Measurements from ENCODE around the gene ERI3. TPM values are rescaled to one million over a fixed set of nuclear protein-coding genes. Genes with fewer than 3 reads are reported as not detected.

ERI3 gene
- total RNA-seq, 1 donor from 2014 or later, result 70.7 TPM

DNA sequence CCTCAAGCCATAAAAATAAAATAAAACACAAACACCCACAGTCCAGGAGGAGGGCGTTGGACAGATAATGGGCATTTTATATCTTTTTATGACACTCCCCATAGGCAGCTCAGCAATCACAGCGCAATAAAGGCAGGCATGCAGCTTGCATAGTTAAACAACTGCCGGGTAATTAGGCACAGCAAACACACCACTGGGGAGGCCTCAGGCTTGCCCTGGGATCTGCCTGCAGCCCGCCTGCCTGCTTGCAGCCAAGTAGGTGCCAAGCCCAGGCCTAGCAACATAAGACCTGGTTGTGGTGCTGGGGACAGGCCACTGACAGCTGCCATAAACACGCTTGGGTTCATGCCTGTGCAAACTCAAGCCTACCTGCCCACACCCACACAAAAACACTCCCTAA, 87.6 kb downstream of the ERI3 start:
- Mint-ChIP-seq H3K4me3 (no peak overlapping the region), H3K9me3 (no peaks in the 10 kb centered on the region), H3K36me3 (no peaks in the 10 kb centered on the region), H3K4me1 (no peaks in the 10 kb centered on the region), H3K27me3 (ENCODE audit: low read depth) (no peaks in the 10 kb centered on the region), H3K27ac (no peak overlapping the region)
- no peak for DNase-seq (ENCODE audit: low spot score in 2 of 2, unreplicated experiment in 2 of 2)
- TF ChIP-seq, protein P1, sequence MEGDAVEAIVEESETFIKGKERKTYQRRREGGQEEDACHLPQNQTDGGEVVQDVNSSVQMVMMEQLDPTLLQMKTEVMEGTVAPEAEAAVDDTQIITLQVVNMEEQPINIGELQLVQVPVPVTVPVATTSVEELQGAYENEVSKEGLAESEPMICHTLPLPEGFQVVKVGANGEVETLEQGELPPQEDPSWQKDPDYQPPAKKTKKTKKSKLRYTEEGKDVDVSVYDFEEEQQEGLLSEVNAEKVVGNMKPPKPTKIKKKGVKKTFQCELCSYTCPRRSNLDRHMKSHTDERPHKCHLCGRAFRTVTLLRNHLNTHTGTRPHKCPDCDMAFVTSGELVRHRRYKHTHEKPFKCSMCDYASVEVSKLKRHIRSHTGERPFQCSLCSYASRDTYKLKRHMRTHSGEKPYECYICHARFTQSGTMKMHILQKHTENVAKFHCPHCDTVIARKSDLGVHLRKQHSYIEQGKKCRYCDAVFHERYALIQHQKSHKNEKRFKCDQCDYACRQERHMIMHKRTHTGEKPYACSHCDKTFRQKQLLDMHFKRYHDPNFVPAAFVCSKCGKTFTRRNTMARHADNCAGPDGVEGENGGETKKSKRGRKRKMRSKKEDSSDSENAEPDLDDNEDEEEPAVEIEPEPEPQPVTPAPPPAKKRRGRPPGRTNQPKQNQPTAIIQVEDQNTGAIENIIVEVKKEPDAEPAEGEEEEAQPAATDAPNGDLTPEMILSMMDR (IDR thresholded peaks at IDR 0.05; ENCODE audit: unreplicated experiment), result no peak

DNA sequence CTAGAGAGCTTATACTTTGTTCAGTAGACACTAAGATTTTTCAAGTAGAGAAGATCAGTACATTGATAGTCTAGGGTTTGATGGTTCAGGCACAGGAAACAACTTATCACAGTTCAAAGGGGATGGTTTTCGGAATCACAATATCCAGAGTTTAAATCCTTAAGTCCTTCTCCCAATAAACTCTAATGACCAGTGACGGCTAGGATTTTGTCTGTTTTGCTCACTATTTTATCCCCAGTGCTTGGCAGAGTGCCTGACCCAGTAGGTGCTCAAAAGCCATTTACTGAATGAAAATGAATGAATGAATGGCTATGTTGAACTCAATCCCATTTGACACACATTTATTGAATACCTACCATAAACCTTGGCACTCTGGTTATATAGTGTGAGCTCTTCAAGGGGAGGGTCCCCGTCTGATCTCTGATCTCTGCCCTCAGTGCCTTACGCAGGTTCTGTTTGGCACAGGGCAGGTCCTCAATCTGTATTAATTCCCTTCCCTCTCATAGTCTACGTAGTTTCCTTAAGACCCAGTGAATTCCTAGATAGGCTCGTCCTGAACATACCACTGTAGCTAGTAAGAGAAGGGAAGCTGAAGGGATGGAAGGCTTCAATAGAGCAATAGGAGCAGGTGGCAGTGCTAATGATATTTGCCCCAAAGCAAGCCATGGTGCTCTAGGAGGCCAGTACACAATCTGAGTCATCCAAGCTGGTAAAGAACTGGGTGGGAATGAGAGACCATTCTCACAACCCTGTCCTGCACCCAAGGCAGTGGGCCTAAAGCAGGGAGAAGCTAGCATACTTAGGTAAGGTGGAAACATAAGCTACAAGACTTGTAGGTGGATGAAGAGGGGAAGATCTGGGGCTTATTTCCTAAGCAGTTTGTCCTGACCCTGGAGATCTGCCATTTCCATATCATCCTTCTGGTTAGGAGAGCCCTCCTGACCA, 88.4 kb downstream of the ERI3 start:
- no peak overlapping the region for H3K4me3 Mint-ChIP-seq
- peaks cover 2% of the 10 kb centered on the region for H3K36me3 Mint-ChIP-seq
- H3K4me1 Mint-ChIP-seq, result no peaks in the 10 kb centered on the region
- H3K9me3 Mint-ChIP-seq, result no peaks in the 10 kb centered on the region
- no peaks in the 10 kb centered on the region for H3K27me3 Mint-ChIP-seq (ENCODE audit: low read depth)
- DNase-seq (ENCODE audit: low spot score in 2 of 2, unreplicated experiment in 2 of 2), result no peak
- H3K27ac Mint-ChIP-seq, result no peak overlapping the region
- TF ChIP-seq, protein P1 (IDR thresholded peaks at IDR 0.05; ENCODE audit: unreplicated experiment), result no peak

DNA sequence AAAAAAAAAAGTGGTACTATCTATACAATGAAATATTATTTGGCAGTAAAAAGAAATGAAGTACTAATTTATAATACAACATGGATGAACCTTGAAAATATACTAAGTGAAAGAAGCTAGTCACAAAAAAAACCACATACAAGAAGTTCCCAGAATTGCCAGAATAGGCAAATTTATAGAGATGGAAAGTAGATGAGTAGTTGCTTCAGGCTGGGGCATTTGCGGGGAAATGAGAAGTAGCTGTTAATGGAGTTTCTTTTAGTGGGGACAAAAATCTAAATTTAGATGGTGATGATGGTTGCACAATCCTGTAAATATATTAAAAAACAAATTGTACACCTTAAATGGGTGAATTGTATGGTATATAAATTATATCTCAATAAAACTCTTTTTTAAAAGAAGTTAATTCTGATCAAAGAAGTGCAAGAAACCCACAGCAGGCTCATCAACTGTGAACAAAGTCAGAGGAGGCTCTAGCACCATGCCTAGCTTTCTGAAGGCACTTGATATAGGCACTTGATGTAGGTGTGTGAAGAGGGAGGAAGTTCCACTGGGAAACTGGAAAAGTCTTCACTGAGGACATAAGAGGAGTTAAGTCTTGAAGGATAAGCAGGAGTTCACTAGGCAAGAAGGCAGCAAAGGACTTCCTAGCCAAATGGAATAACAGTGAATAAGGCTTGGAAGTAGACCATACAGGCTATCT, 89.2 kb downstream of the ERI3 start:
- TF ChIP-seq, protein P1 (IDR thresholded peaks at IDR 0.05; ENCODE audit: unreplicated experiment), result no peak
- H3K27ac Mint-ChIP-seq, result no peak overlapping the region
- H3K36me3 Mint-ChIP-seq, result peaks cover 3% of the 10 kb centered on the region
- H3K27me3 Mint-ChIP-seq (ENCODE audit: low read depth), result no peaks in the 10 kb centered on the region
- peaks cover 3% of the 10 kb centered on the region for H3K4me1 Mint-ChIP-seq
- H3K4me3 Mint-ChIP-seq, result no peak overlapping the region
- no peaks in the 10 kb centered on the region for H3K9me3 Mint-ChIP-seq
- no peak for DNase-seq (ENCODE audit: low spot score in 2 of 2, unreplicated experiment in 2 of 2)

DNA sequence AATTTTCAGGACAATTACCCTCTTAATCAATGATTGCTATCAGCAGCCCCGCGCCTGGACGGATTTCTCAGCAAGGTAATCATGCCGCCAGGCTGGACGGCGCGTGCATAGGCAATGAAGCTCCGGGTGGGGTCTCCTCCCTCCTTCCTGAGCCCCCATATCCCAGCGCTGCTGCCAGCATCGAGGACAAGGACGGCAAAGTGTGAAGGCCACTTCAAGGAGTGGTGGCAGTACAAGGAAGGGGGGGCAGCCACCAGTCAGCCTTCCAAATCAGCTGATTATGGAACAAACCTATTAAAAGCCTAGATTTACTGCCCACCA, 90.6 kb downstream of the ERI3 start:
- no peaks in the 10 kb centered on the region for H3K9me3 Mint-ChIP-seq
- no peak for DNase-seq (ENCODE audit: low spot score in 2 of 2, unreplicated experiment in 2 of 2)
- no peaks in the 10 kb centered on the region for H3K27me3 Mint-ChIP-seq (ENCODE audit: low read depth)
- H3K36me3 Mint-ChIP-seq, result peaks cover 3% of the 10 kb centered on the region
- TF ChIP-seq, protein P1 (IDR thresholded peaks at IDR 0.05; ENCODE audit: unreplicated experiment), result no peak
- peaks cover 3% of the 10 kb centered on the region for H3K4me1 Mint-ChIP-seq
- no peak overlapping the region for H3K27ac Mint-ChIP-seq
- no peak overlapping the region for H3K4me3 Mint-ChIP-seq

DNA sequence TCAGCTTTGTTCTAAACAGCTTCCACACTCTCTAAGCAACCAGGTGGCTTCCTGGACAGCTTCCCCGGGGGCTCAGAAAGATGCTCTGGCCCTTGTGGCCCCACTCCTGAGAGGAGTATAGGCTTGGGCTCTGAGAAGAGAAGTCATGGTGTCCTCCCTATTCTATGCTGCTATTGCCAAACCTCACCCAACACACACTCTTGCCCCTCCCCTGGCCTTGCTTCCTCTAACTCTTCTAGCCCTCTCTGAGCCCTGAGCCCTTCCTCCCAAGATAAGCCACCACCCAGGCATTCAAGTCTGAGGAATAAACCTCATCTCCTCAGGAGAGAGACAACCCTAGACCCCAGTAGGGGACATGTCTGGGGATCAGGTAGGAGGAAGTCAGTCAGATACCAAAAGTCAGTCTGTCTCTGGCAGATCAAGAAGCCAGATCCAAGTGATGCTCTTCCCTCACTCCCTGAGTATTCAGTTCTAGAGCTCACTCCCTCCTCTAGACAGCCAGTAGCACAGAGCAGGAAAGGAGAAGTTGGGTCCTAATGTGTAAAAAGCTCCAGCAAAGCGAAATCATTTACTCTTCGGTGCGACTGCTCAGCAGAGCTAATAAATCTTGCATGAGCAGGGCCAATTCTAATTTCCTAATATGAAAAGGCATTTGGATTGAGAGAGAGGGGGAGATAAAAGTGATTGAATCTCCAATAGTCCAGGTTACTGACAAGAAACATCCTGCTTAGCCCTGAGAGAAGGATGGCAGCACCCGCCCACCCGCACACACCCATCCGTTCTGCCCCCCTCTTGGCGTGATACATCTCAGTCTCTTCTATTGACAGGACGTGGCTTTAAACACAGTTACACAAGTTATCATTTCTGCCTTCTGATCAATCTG, 91.2 kb downstream of the ERI3 start:
- no peak for DNase-seq (ENCODE audit: low spot score in 2 of 2, unreplicated experiment in 2 of 2)
- H3K27ac Mint-ChIP-seq, result no peak overlapping the region
- TF ChIP-seq, protein P1 (IDR thresholded peaks at IDR 0.05; ENCODE audit: unreplicated experiment), result no peak
- peaks cover 3% of the 10 kb centered on the region for H3K36me3 Mint-ChIP-seq
- H3K4me3 Mint-ChIP-seq, result no peak overlapping the region
- H3K4me1 Mint-ChIP-seq, result peaks cover 3% of the 10 kb centered on the region
- no peaks in the 10 kb centered on the region for H3K9me3 Mint-ChIP-seq
- H3K27me3 Mint-ChIP-seq (ENCODE audit: low read depth), result no peaks in the 10 kb centered on the region

All from mesothelial cell of epicardium (in vitro differentiated cells).